Testis (tissue), 3 donors: ENCODE results near the gene VWDE. TPM values are rescaled to one million over a fixed set of nuclear protein-coding genes. Genes with fewer than 3 reads are reported as not detected.

Experiments
- DNase-seq: peaks from one replicate; pipeline ENCODE4 v3.0.0-alpha.2; 2019
- H3K27ac ChIP-seq, 2 donors: fragments of 200-600 bp; sonication (generic); one replicate each; pipeline ENCODE4 v1.5.1; 2019
- H3K27me3 ChIP-seq: fragments of 200-600 bp; sonication (generic); one replicate; pipeline ENCODE4 v1.5.1; 2019
- H3K36me3 ChIP-seq: fragments of 200-600 bp; sonication (generic); one replicate; pipeline ENCODE4 v1.5.1; 2017; ENCODE audit warnings: low read depth; ENCODE audit errors: missing control alignments
- H3K4me1 ChIP-seq: fragments of 200-600 bp; sonication (generic); one replicate; pipeline ENCODE4 v1.5.1; 2019
- H3K4me3 ChIP-seq, 2 donors: fragments of 200-600 bp; sonication (generic); one replicate each; pipeline ENCODE4 v1.5.1; 2017 to 2019
- H3K9me3 ChIP-seq: fragments of 200-600 bp; sonication (generic); one replicate; pipeline ENCODE4 v1.5.1; 2017
- POLR2A ChIP-seq: fragments of 450-650 bp; IDR thresholded peaks from one replicate; pipeline ENCODE4 v1.6.1; 2017; ENCODE audit warnings: antibody characterized with exemption, mild to moderate bottlenecking, moderate library complexity
- WGBS, 2 donors: methylation state at CpG; one replicate each; pipeline ENCODE4 v1.1.5; 2018; 5-methylcytosine and 5-hydroxymethylcytosine counted together
- intact Hi-C: fragments of 100-400 bp; cut with DNase I; formaldehyde crosslinking; loops from one replicate; pipeline ENCODE4 v1.15.1; 2023; ENCODE audit warnings: low total_unique reads
- polyA plus RNA-seq: library from polyadenylated mRNA; stranded (reverse); fragments of 350-450 nt; fragmentation: Illumina TruSeq; extraction: RNeasy Lipid Tissue Mini Kit (QIAGEN cat#74804); gene quantifications from one replicate; pipeline ENCODE4 v1.2.3, GENCODE V29; 2014; ENCODE audit warnings: low read depth, low replicate concordance; ENCODE audit not compliant: insufficient read depth
- total RNA-seq, 2 donors: library from RNA; depleted of rRNA; stranded (reverse); fragments of >200 nt; gene quantifications; one replicate each; pipeline ENCODE4 v1.2.3, GENCODE V29; 2016
- TF ChIP-seq, protein P1 (sequence below), 3 experiments: fragments of 450-650 bp in 2 of 3; fragments of 200-600 bp in 1 of 3; sonication (generic) in 1 of 3; IDR thresholded peaks; one replicate each; pipeline ENCODE4 v1.5.1; 2016 to 2019; ENCODE audit warnings: antibody characterized with exemption in 3 of 3, mild to moderate bottlenecking in 2 of 3, moderate library complexity in 1 of 3

The VWDE gene
- total and polyA plus RNA-seq, 3 donors from 2014 or later: 0.45 to 6.6 (median 3.3) TPM

DNA sequence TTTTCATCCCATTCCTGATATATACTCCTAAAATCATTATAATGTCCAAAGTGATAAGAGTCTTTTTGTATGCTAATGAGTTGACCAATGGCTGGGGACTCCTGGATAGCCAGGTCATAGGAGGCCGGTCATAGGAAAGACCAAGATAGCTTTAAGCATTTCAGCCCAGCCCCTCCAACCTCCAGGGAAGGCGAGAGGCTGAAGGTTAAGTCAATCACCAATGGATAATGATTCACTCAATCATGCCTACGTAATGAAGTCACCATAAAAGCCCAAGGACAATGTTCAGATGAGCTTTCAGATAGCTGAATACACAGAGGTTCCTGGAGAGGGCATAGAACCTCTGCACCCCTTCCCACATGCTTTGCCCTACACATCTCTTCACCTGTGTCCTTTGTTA, 75.7 kb downstream of the VWDE start:
- H3K36me3 ChIP-seq: no peaks in the 10 kb centered on the region
- 93 to 100% methylated on average over 3 of the region's 3 CpGs for WGBS, 2 donors
- H3K27ac ChIP-seq: no peak overlapping the region
- H3K4me3 ChIP-seq: no peak overlapping the region
- DNase-seq: no peak
- TF ChIP-seq, protein P1, sequence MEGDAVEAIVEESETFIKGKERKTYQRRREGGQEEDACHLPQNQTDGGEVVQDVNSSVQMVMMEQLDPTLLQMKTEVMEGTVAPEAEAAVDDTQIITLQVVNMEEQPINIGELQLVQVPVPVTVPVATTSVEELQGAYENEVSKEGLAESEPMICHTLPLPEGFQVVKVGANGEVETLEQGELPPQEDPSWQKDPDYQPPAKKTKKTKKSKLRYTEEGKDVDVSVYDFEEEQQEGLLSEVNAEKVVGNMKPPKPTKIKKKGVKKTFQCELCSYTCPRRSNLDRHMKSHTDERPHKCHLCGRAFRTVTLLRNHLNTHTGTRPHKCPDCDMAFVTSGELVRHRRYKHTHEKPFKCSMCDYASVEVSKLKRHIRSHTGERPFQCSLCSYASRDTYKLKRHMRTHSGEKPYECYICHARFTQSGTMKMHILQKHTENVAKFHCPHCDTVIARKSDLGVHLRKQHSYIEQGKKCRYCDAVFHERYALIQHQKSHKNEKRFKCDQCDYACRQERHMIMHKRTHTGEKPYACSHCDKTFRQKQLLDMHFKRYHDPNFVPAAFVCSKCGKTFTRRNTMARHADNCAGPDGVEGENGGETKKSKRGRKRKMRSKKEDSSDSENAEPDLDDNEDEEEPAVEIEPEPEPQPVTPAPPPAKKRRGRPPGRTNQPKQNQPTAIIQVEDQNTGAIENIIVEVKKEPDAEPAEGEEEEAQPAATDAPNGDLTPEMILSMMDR (IDR thresholded peaks at IDR 0.05): no peak
- no peak for TF ChIP-seq POLR2A
- no peaks in the 10 kb centered on the region for H3K4me1 ChIP-seq
- H3K9me3 ChIP-seq: no peaks in the 10 kb centered on the region
- H3K27me3 ChIP-seq: no peaks in the 10 kb centered on the region
- intact Hi-C loops: no loop called here

DNA sequence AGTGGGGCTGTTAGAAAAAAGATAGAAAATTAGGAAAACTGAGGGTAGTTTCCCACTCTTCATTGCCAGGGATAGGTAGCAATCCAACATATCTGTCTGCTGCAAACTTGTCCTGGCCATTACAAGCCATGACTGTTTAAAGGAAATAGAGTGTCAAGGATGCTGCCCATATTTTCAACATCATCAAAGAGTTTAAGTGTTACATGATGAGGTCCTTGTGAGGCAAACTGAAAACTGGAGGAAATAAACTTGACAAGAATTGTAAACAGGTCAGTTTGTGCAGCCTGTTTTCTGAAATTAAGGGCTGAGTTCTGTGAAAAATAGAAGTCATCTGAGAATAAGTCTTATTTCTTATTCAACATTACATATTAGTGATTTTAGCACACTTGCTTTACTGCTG, 78.0 kb downstream of the VWDE start:
- no peaks in the 10 kb centered on the region for H3K36me3 ChIP-seq
- no peak overlapping the region for H3K27ac ChIP-seq
- DNase-seq: no peak
- no peaks in the 10 kb centered on the region for H3K9me3 ChIP-seq
- intact Hi-C loops: no loop called here
- TF ChIP-seq, protein P1 (IDR thresholded peaks at IDR 0.05): no peak
- TF ChIP-seq POLR2A: no peak
- H3K4me3 ChIP-seq: no peak overlapping the region
- H3K27me3 ChIP-seq: no peaks in the 10 kb centered on the region
- no peaks in the 10 kb centered on the region for H3K4me1 ChIP-seq

DNA sequence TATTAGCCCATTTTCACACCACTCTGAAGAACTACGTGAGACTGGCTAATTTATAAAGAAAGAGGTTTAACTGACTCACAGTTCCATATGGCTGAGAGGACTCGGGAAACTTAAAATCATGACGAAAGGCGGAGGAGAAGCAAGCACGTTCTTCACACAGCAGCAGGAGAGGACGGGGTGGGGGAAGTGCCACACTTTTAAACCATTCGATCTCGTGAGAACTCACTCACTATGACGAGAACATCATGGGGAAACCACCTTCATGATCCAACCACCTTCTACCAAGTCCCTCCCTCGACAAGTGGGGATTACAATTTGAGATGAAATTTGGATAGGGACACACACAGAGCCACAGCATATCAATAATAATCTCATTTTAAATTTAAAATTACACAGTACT, 80.2 kb downstream of the VWDE start:
- no peaks in the 10 kb centered on the region for H3K36me3 ChIP-seq
- no peaks in the 10 kb centered on the region for H3K27me3 ChIP-seq
- intact Hi-C loops: no loop called here
- no peak for DNase-seq
- no peak for TF ChIP-seq POLR2A
- TF ChIP-seq, protein P1 (IDR thresholded peaks at IDR 0.05): no peak
- 81 to 83% methylated on average over 10 of the region's 10 CpGs for WGBS, 2 donors
- no peaks in the 10 kb centered on the region for H3K9me3 ChIP-seq
- H3K4me3 ChIP-seq: no peak overlapping the region
- H3K4me1 ChIP-seq: no peaks in the 10 kb centered on the region
- H3K27ac ChIP-seq: no peak overlapping the region

DNA sequence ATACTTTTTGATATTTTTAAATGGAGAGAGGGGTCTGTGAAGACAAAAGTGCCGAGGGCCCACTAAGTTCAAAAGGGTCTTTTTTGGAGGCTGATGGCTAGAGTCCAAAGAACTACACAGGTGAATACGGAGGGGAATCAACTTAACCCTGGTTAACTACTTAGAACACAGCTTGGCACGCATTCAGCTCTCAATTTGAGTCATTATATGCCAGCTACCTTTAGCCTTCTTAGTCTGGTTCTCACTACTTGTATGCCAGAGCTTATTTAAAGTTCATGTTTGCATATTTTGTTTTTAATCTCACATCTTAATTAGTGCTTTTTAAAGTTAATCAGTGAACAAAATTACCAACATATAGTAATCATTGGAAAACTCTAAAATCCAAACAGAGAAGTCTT, 80.8 kb downstream of the VWDE start:
- no peaks in the 10 kb centered on the region for H3K36me3 ChIP-seq
- 70 to 79% methylated on average over 3 of the region's 3 CpGs for WGBS, 2 donors
- TF ChIP-seq POLR2A: no peak
- TF ChIP-seq, protein P1 (IDR thresholded peaks at IDR 0.05): no peak
- DNase-seq: no peak
- no peaks in the 10 kb centered on the region for H3K4me1 ChIP-seq
- H3K27me3 ChIP-seq: no peaks in the 10 kb centered on the region
- no peak overlapping the region for H3K4me3 ChIP-seq
- no peaks in the 10 kb centered on the region for H3K9me3 ChIP-seq
- intact Hi-C loops: no loop called here
- no peak overlapping the region for H3K27ac ChIP-seq

DNA sequence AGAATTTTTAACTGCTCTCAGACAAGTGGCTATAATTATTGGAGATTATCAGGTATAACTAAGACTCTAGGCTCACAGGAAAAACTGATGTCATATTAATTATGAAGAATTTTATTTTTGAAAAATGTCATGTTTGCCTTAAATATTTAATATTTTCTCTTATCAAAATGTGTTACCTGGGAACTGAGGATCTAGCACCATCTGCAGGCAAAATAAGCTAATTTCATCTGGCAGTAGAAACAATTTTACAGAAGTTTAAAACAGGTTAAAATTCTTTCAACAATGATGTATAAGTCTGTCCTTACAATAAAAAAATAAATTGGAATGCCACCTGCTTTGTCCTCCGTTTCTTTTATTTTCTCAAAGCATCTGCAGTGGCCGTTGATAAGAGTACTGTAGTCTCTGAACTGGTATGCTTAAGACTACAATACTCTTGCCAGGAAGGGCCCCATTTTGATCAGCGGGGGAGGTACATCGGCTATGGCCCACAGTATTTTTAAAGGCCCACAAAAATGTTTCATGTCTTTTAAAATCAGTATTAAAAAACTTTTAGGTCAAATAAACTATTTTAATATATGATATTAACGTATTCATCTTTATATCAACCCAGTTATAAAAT, 81.3 kb downstream of the VWDE start:
- Histone ChIP-seq H3K4me1 (no peaks in the 10 kb centered on the region), H3K27ac (no peak overlapping the region), H3K36me3 (no peaks in the 10 kb centered on the region), H3K9me3 (no peaks in the 10 kb centered on the region), H3K27me3 (no peaks in the 10 kb centered on the region), H3K4me3 (no peak overlapping the region)
- DNase-seq: no peak
- WGBS, 2 donors: 50 to 61% methylated on average over 5 of the region's 5 CpGs
- no peak for TF ChIP-seq POLR2A
- TF ChIP-seq, protein P1 (IDR thresholded peaks at IDR 0.05): peak in 2 of 3 experiments; percentile 20 to 67
- intact Hi-C loops: no loop called here
